ENCODE data around the gene FAM53A. TPM values are rescaled to one million over a fixed set of nuclear protein-coding genes. Genes with fewer than 3 reads are reported as not detected.

The FAM53A gene
- total and polyA plus RNA-seq, 2 donors, result 0.63 to 2.9 TPM

GRCh38 chr4:1721003-1721665, 37.0 kb upstream of the FAM53A start, which contains the start of the genes TACC3 and TMEM129:
TACC3 (plus strand) TSS chr4:1721521; CDS start chr4:1723422, 1,901 bp downstream.
TMEM129 (minus strand) TSS chr4:1721323; CDS start chr4:1720837, 486 bp downstream.
- Histone ChIP-seq H3K36me3 (ENCODE audit: insufficient read depth) (no peaks in the 10 kb centered on the region), H3K4me1 (ENCODE audit: insufficient read depth) (peaks cover 5% of the 10 kb centered on the region), H3K4me3 (ENCODE audit: low read depth, low read length) (peak within 1 kb of the TSS; percentile 56), H3K27ac (ENCODE audit: low read depth) (peak within 1 kb of the TSS; percentile 81)
- DNase-seq (ENCODE audit: extremely low spot score), result peak; percentile 87
- WGBS, result under 1% methylated on average over 83 of the region's 83 CpGs

- Histone ChIP-seq H3K36me3 (ENCODE audit: insufficient read depth) (no peaks in the 10 kb centered on the region), H3K4me1 (ENCODE audit: insufficient read depth) (peaks cover 5% of the 10 kb centered on the region), H3K4me3 (ENCODE audit: low read depth, low read length) (peak overlapping the region; percentile 56), H3K27ac (ENCODE audit: low read depth) (peak overlapping the region; percentile 81)
- under 1% methylated on average over 79 of the region's 79 CpGs for WGBS
- DNase-seq (ENCODE audit: extremely low spot score), result no peak
Measured at GRCh38 chr4:1720163-1720983, 36.3 kb upstream of the FAM53A start.

- no peak overlapping the region for H3K4me3 ChIP-seq (ENCODE audit: low read depth, low read length)
- no peak overlapping the region for H3K27ac ChIP-seq (ENCODE audit: low read depth)
- no peak for DNase-seq (ENCODE audit: extremely low spot score)
- H3K4me1 ChIP-seq (ENCODE audit: insufficient read depth), result peaks cover 5% of the 10 kb centered on the region
- WGBS, result 84% methylated on average over 31 of the region's 31 CpGs
- no peaks in the 10 kb centered on the region for H3K36me3 ChIP-seq (ENCODE audit: insufficient read depth)
Measured at GRCh38 chr4:1718095-1718850, 34.2 kb upstream of the FAM53A start.

GRCh38 chr4:1717129-1718094, 33.3 kb upstream of the FAM53A start:
- WGBS, result 92% methylated on average over 32 of the region's 32 CpGs
- DNase-seq (ENCODE audit: extremely low spot score), result no peak
- no peaks in the 10 kb centered on the region for H3K36me3 ChIP-seq (ENCODE audit: insufficient read depth)
- peaks cover 5% of the 10 kb centered on the region for H3K4me1 ChIP-seq (ENCODE audit: insufficient read depth)
- H3K27ac ChIP-seq (ENCODE audit: low read depth), result no peak overlapping the region
- no peak overlapping the region for H3K4me3 ChIP-seq (ENCODE audit: low read depth, low read length)

- WGBS, result 81% methylated on average over 15 of the region's 15 CpGs
- Histone ChIP-seq H3K36me3 (ENCODE audit: insufficient read depth) (no peaks in the 10 kb centered on the region), H3K4me3 (ENCODE audit: low read depth, low read length) (no peak overlapping the region), H3K27ac (ENCODE audit: low read depth) (no peak overlapping the region), H3K4me1 (ENCODE audit: insufficient read depth) (peaks cover 5% of the 10 kb centered on the region)
- DNase-seq (ENCODE audit: extremely low spot score), result no peak
Measured at GRCh38 chr4:1716065-1716945, 32.2 kb upstream of the FAM53A start.

GRCh38 chr4:1715002-1715758, 31.1 kb upstream of the FAM53A start:
- Histone ChIP-seq H3K36me3 (ENCODE audit: insufficient read depth) (no peaks in the 10 kb centered on the region), H3K4me1 (ENCODE audit: insufficient read depth) (peaks cover 5% of the 10 kb centered on the region), H3K4me3 (ENCODE audit: low read depth, low read length) (no peak overlapping the region), H3K27ac (ENCODE audit: low read depth) (peak overlapping the region; percentile 14)
- 71% methylated on average over 16 of the region's 16 CpGs for WGBS
- DNase-seq (ENCODE audit: extremely low spot score), result no peak

GRCh38 chr4:1714303-1715001, 30.3 kb upstream of the FAM53A start:
- H3K36me3 ChIP-seq (ENCODE audit: insufficient read depth), result no peaks in the 10 kb centered on the region
- H3K4me3 ChIP-seq (ENCODE audit: low read depth, low read length), result no peak overlapping the region
- DNase-seq (ENCODE audit: extremely low spot score), result no peak
- H3K27ac ChIP-seq (ENCODE audit: low read depth), result no peak overlapping the region
- 67% methylated on average over 9 of the region's 9 CpGs for WGBS
- H3K4me1 ChIP-seq (ENCODE audit: insufficient read depth), result no peaks in the 10 kb centered on the region

GRCh38 chr4:1713003-1713851, 29.1 kb upstream of the FAM53A start:
- Histone ChIP-seq H3K36me3 (ENCODE audit: insufficient read depth) (no peaks in the 10 kb centered on the region), H3K4me1 (ENCODE audit: insufficient read depth) (no peaks in the 10 kb centered on the region), H3K27ac (ENCODE audit: low read depth) (peak overlapping the region; percentile 83), H3K4me3 (ENCODE audit: low read depth, low read length) (peak overlapping the region; percentile 94)
- WGBS, result 24% methylated on average over 35 of the region's 35 CpGs
- DNase-seq (ENCODE audit: extremely low spot score), result no peak

- DNase-seq (ENCODE audit: extremely low spot score), result peak; percentile 74
- no peaks in the 10 kb centered on the region for H3K36me3 ChIP-seq (ENCODE audit: insufficient read depth)
- H3K4me1 ChIP-seq (ENCODE audit: insufficient read depth), result no peaks in the 10 kb centered on the region
- H3K4me3 ChIP-seq (ENCODE audit: low read depth, low read length), result peak within 1 kb of the TSS; percentile 94
- peak within 1 kb of the TSS; percentile 100 for H3K27ac ChIP-seq (ENCODE audit: low read depth)
- under 1% methylated on average over 98 of the region's 98 CpGs for WGBS
Measured at GRCh38 chr4:1712216-1713002, 28.3 kb upstream of the FAM53A start, which contains the start of gene SLBP. SLBP (minus strand) TSS chr4:1712319; CDS start chr4:1712188, 131 bp downstream.
